ENCODE data around the gene IQGAP2.
A peak's percentile ranks its signal among the peaks of the same experiment; 100 is the strongest.

The IQGAP2 gene

DNA sequence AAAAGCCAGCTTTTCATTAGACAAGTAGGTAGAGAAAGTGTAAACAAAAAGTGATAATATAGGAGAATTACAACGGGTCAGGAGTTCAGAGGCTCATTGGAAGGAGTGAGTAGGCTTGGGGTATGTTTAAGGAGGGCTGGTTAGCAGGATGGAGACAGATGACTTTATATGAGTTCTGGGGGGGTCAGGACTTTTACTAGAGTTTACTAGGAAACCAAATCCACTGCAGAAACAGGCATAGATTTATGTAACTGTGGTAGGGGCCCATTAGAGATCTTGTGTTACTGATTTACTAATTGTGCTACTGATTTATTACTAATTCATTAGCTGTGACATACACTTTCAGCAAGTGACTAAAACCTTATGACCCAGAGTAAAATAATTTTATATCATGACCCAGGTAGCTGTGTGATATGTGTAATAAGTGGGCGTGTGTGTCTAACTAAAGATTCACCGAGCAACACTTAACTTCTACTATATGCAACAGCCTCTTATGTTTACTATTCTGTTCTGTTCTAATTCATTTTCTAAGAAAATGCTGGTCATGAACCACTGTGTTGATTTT is 73.5 kb downstream of the IQGAP2 start:
- no peak for DNase-seq (ENCODE audit: low spot score)

DNA sequence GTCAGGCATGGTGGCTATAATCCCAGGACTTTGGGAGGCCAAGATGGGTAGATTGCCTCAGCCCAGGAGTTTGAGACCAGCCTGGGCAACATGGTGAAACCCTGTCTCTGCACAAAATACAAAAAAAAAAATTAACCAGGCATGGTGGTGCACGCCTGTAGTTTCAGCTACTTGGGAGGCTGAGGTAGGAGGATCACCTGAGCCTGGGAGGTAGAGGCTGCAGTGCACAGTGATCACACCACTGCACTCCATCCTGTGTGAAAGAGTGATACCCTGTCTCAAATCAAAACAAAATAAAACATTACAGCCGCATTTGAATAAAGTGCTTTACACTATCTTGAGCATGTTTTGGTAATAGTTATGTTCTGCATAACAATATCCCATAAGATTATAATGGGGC is 74.0 kb downstream of the IQGAP2 start:
- no peak for DNase-seq (ENCODE audit: low spot score)

- no peak for DNase-seq (ENCODE audit: low spot score)
Measured at GRCh38 chr5:76477571-76477970, 74.5 kb downstream of the IQGAP2 start.

GRCh38 chr5:76479281-76479680 is 76.2 kb downstream of the IQGAP2 start:
- DNase-seq (ENCODE audit: low spot score) = no peak

DNA sequence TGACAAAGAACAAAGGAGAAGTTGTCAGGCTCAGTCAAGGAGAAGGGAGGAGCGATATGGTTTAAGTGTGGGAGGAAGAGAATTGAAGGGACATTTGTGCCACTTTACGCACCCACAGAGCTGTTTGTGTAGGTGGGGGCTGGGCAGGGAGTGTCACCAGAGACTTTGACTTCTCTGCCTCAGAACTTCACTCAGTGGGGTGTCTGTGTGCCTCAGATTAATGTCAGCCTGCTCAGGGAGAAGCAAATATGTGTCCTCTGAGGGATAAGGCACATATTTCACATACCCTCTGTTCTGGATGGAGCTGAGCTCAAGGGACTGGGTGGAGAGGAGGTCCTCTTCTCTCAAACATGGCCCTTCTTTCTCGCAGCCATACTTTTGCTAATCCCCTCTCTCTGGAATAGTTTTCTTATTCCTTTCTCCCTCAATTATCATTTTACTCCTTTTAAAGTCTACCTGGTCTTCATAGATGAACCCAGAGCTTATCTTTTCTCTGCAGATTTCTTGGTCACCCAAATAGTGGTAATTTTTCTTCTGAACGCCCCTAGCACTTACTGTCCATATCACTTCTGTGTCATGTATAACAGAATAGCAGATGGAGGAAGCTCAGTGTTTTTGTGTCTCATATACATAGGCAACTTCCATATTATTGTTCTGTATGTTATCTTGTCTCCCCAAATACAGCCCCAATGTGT is 77.0 kb downstream of the IQGAP2 start:
- peak; percentile 73 for DNase-seq (ENCODE audit: low spot score)

DNA sequence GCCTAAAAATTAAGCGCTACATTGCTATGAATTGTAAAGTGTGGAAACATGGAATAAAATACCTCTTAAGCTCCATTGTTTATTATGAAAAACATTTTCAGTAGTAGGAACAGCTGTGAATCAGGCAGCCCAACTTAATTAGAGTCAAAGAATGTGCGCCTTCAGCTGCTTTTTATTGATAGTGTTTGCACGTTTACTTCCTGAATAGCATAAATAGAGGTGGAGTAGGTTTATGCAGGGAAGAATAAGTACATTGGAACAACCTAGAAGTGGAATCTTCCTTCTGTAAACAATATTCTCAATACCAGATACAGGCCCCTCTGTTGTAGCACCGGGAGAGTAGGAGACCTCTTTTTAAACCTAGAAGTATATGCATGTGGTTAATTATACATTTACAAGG is 79.9 kb downstream of the IQGAP2 start:
- no peak for DNase-seq (ENCODE audit: low spot score)

GRCh38 chr5:76483433-76483832 is 80.3 kb downstream of the IQGAP2 start:
- DNase-seq (ENCODE audit: low spot score) = no peak

DNA sequence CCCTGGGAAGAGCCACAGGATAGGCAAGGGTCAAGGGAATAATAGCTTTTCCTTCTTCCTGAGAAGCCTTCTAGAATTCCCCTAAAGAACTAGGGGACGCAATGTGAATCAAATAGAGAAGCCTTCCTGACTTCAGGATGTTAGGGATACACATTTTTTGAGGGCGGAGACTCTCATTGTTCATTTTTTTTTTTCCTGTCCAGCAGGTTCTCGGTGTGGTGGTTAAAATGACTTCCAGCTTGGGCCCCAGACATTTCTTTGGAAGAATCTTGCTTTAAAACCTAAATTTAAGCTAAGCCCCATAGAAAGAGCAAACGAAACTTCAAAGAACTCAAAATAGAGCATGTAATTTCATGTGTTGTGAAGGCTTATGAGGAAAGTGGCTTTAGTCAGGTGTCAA is 80.8 kb downstream of the IQGAP2 start:
- no peak for DNase-seq (ENCODE audit: low spot score)

DNA sequence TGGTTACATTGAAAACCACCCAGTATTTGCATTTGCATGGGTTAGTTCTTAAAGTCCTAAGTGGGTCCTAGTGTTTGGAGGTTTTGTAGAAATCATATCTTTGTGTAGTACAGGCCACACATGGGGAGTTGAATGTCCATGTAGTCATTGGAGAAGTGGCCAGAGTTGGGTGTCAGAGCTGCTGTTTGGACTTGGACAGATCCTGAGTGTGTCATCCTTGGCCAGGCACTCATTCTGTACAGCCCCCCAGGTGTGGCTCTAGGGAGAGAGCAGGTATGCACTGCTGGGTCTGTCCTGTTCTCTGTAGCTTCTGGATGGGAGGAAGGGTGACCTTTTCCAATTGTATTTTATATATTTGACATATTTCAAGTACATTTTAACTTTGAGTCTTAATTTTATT is 82.4 kb downstream of the IQGAP2 start:
- no peak for DNase-seq (ENCODE audit: low spot score)

DNA sequence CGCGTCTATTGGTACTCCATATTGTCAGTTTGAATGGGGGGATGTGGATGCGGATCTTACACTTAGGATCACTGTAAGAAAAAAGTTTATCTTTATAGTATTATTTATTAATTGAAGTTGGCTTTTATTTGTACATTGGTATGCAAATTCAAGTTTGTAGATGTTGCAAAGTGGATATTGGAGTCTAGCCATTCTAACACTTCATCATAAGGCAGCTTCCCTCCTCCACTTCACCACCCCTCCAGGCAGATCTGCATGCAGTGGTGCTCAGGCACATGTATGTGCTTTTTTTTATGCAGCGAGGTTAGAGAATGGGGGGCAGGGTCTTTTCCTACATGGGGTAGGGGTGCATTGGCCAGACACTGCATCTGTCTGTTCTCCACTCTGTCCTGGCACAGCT is 84.3 kb downstream of the IQGAP2 start:
- DNase-seq (ENCODE audit: low spot score) = no peak

DNA sequence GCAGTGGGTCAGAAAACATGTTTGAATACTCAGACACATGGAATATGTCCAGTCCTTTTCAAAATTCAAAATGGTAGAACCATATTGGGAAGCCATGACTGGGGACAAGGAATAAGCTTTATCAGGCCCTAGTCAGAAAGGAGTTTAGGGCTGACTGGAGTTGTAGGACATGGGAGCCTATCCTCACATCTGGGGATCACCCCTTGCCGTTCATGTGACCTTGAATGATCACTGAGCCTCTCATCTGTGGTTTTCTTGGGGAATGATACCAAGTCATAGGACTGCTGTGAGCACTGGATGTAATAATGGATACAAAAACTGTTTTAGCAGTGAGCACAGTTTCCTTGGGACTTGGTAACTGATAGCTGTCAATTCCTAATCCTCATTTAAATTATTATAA is 84.7 kb downstream of the IQGAP2 start:
- DNase-seq (ENCODE audit: low spot score) = no peak

GRCh38 chr5:76488969-76489368 is 85.9 kb downstream of the IQGAP2 start:
- DNase-seq (ENCODE audit: low spot score) = no peak

DNA sequence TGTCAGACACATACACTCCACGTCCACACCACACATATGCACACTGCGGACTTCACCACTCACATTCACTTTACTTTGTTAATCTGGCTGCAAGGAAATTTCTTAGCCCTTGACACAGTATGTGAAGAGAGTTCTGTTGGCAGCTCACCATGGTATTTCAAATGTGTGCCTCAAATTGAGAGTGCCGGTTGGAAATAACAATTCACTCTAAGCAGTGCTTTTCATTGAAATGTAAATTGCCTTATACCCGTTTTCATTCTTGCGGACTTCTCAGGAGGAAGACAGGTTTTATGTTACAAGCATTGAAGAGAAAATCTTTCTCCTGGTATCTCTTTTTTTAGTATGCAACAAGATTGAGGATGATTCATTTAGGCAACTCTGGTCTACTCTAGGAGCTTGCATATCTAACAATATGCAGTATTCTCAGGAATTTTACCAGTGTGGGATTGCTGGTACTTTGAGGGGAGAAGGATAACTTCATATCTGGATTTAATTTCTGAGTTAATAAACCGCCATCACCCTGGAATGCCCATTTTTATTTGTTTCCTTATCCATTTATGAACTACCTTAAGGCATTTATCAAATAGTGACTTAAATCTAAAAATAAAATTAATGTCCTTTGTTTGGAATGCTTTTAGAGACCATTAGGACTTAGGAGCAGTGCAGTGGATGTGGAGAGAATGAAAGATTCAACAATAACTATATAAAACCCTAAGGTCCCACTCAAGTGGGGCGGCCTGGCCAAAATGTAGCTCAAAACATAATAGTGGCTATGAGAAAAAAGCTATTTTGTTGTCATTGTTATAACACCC is 87.0 kb downstream of the IQGAP2 start:
- DNase-seq (ENCODE audit: low spot score) = no peak

DNA sequence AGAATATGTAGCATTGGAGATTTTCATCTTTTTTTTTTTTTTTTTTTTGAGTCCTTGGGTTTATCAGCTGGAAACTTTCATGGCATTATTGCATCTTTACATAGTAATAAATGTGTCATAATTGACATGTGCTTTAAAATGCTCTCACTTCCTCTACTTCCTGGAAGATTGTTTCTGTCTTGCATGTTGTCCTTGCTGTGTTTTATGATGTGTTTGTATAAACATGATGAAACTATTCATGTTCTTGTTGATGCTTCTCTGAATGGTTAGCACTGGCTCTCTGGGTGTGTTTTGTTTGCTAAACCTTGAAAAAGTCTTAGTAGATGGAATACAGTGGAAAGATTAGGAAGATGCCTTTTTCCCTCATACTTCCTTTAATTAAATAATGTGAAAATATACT is 87.9 kb downstream of the IQGAP2 start:
- DNase-seq (ENCODE audit: low spot score) = peak; percentile 38

DNA sequence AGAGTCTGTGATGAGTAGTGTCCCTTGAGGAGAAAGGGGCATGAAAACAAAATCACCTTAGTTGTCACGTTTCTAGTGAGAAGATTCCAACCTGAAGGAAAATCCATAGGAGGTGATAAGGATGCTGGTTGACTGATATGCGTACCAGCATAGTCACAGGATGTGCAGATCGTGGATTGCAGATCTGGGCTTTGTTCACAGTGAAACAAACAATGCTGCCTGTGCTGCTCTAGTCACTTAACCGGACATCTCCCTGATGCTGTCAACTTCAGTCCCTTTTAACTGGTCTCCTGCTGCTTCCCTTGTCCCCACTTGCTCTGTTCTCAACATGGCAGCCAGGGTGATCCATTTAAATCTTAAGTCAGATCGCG is 89.7 kb downstream of the IQGAP2 start:
- no peak for DNase-seq (ENCODE audit: low spot score)

DNA sequence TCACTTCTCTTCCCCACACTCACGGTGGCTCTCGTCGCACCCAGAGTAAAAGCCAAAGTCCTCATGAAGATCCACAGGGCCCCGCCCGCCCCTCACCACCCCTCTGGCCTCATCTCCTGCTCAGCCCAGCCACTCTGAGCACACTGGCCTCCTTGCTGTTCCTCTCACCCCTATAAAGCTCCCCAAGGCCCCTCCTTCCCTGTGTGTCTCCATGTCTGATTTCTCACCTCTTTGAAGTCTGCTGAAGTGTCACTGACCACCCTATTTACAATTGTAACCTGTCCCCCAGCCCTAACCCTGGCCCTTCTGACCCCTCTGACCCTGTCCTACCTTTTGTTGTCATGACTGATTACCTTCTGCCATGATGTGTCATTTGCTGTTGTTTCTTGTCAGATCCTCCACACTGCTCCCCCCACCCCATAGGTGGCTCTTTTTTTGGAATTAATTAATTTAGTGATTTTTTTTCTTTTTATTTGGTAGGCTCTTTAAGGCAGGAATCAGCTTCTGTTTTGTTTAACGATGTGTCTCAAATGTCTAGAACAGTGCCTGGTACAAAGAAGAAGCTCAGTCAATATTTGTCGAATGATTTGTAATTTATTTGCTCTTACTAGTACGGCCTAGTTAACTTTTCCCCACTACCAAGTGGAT is 90.2 kb downstream of the IQGAP2 start:
- DNase-seq (ENCODE audit: low spot score) = no peak

DNA sequence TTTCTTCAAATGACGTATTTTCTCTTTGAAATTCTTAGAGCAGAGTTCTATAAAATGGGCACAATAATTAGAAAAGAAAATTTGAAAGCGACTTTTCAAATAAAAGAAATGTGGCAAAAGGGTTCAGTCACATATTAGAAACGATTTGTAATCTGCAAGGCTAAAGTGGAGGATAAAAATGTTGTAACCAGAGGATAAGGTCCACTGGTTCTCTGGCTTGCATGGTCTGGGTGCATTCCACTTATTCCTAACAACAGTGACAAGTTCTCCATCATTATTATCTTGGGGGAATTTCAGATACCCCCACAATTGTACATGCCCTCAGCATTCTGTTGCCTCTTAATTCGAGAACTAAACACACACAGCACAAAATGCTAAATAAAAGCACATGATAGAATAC is 91.1 kb downstream of the IQGAP2 start:
- DNase-seq (ENCODE audit: low spot score) = no peak

- no peak for DNase-seq (ENCODE audit: low spot score)
Measured at GRCh38 chr5:76495870-76496269, 92.8 kb downstream of the IQGAP2 start.

GRCh38 chr5:76497065-76497460 is 94.0 kb downstream of the IQGAP2 start:
- no peak for DNase-seq (ENCODE audit: low spot score)

DNA sequence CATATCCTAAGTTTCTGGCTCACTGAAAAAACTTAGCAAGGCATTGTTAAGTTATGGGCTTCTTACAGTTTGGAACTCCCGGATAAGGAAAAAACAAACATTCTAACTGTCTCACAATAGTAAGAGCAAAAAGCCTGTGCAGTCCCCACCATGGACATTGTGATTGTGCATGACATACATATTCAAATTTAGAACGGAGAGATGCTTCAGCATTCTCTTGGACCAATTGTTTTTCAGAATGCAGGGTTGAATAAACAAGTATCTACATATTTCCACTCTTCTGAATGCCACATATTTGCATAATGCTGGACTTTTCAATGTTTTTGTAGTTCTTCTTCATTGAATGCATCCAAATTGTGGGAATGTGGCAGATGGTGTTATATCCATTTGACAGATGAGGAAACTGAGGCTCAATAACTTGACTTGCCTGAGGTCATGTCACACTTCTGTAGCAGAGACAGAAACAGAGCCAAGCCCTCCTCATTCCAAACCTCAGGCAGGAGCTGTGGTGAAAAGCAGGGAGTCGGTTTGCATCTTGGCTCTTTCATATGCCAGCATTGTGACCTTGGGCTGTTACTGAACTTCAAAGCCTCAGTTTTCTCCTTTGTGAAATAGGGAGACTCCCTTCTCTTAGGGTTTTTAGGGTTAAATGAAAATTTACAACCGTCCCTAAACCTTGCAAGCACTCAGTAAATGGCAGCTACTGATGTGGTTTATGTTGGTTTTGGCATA is 95.1 kb downstream of the IQGAP2 start:
- DNase-seq (ENCODE audit: low spot score) = no peak

DNA sequence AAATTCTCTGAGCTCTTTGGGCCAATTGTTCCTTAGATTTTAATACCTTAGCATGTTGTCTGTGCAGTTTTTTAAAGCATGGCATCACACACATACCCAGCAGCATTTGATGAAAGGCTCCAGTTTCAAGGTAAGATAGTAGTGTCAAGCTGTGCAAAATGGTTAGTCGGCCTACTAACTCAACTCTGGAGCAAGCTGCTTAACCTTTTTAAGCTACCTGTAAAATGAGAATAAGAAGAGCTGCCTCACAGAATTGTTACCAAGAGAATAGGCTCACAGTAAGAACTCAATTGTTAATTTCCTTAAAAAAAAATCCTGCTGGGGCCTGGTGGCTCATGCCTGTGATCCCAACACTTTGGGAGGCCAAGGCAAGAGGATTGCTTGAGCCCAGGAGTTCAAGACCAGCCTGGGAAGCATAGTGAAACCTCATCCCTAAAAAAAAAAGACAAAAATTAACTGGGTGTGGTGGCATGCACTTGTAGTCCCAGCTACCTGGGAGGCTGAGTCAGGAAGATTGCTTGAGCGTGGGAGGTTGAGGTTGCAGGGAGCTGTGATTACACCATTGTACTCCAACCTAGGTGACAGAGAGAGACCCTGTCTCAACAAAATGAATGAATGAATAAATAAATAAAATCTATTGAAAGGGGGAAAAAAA is 96.5 kb downstream of the IQGAP2 start:
- no peak for DNase-seq (ENCODE audit: low spot score)

Data from LoVo (cell line).